ENCODE measurements around the gene TEKTIP1.

GRCh38 chr19:3530389-3530788 is 8.6 kb upstream of the TEKTIP1 start:
- no peak for TF ChIP-seq CTCF (IDR thresholded peaks at IDR 0.05)
- TF ChIP-seq EZH2 (IDR thresholded peaks at IDR 0.05; ENCODE audit: borderline replicate concordance, insufficient read depth, low read depth, low read length, poor library complexity, severe bottlenecking), result no peak

Measured in B cell (primary cell).